Right lung (tissue), 5 donors: ENCODE data around the gene CARS1. TPM values are rescaled to one million over a fixed set of nuclear protein-coding genes. Genes with fewer than 3 reads are reported as not detected.
A peak's percentile ranks its signal among the peaks of the same experiment; 100 is the strongest.

Source experiments
- DNase-seq, 2 donors: peaks; one replicate each; pipeline ENCODE4 v3.0.0-alpha.2; 2013
- polyA plus RNA-seq, 5 donors: library from polyadenylated mRNA; unstranded; fragments of 120-200 nt; gene quantifications; one replicate each; pipeline versions ENCODE4 v1.2.1 to v1.2.3, GENCODE V29; 2013; ENCODE audit warnings: inconsistent platforms in 1 of 5, low replicate concordance in 1 of 5; ENCODE audit not compliant: insufficient read length in 5 of 5, insufficient read depth in 1 of 5

CARS1 gene
- polyA plus RNA-seq, 5 donors = 28.4 to 33.0 (median 32.2) TPM

DNA sequence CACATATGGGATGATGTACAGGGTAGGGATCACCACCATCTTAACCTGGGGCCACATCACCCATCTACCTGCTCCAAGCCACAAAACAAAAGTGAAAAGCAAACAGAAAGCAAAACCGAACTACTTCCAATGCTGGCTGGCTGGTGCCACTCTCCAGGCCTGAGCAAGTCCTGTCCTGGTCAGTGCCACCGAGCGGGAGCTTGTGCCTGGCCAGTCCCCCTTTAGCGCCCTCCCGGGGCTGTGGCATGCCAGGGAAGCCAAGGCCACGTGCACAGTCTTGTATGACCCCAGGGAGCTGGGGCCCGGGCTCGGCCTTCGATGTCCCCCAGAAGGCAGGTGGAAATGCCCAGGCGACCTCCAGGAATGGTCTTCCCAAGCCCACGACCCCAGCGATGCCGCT, 47.2 kb downstream of the CARS1 start:
- no peak for DNase-seq

DNA sequence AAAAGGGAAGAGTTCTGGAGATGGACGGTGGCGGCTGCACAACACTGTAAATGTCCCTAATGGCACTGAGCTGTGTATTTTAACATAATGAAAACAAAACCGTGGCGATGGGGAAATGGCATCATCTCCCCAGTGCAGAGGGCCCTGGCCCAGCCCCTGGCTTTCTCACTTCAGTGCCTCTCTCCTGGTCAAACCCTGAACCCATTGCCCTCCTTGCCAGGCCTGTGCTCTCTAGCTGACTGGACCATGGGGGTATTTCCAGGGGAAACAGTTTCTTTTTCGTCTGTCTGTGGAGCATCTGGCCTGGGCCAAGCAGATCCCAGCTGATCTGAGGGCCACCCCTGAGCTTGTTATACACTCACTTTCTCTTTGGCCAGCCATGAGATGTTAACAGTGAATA, 47.7 kb downstream of the CARS1 start:
- DNase-seq = no peak

DNA sequence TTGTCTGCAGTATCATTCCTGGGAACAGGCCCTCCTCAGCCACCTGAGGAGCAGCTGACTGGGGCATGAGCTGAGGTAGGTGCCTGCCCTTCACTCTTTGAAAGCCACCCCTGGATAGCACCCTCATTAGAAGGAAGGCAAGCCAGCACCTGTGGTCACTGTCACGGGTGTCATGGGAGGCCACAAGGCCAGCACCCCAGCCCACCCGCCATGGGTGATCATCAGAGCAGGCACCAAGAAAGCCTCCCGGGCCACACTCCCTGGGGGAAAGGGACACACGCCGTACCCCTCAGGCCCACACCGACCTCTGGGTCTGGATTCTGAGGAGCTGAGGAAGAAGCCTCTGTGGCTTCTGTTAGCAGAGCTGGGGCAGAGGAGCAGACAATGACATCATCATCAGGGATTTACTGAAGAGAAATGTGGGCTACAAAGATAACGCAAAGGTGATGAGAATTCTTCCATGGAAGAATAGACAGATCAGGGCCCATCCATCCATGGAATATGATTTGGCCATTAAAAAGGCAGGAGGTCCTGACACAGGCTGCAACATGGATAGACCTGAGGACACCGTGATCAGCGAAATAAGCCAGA, 48.4 kb downstream of the CARS1 start:
- no peak for DNase-seq

DNA sequence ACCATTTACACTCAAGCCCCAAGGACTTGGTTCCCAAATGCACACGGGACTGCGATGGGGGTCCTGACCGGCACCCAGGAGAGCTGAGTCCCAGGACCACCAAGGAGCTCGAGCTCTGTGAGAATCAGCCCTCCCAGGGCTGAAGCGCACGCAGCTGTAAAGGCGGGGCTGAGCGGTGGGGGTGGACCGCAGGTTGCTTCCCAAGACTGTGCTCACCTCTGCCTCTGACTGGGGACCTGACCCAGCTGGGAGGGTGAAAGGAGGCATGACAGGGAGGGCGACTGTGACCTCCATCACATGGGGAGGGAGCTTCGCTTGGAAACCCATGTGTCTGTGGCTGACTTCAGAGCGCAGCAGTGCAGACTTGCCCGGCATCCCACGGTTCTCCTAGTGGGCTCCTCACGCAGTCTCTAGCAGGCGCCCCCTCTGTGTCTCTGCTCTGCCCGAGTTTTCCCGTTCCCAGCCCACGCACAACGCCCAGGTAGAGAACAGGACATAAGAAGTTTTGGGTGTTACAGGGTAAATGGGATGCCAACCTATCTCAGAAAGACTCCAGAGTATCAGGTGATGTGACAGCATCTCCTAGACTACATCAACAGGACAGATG, 49.7 kb downstream of the CARS1 start:
- DNase-seq = no peak

DNA sequence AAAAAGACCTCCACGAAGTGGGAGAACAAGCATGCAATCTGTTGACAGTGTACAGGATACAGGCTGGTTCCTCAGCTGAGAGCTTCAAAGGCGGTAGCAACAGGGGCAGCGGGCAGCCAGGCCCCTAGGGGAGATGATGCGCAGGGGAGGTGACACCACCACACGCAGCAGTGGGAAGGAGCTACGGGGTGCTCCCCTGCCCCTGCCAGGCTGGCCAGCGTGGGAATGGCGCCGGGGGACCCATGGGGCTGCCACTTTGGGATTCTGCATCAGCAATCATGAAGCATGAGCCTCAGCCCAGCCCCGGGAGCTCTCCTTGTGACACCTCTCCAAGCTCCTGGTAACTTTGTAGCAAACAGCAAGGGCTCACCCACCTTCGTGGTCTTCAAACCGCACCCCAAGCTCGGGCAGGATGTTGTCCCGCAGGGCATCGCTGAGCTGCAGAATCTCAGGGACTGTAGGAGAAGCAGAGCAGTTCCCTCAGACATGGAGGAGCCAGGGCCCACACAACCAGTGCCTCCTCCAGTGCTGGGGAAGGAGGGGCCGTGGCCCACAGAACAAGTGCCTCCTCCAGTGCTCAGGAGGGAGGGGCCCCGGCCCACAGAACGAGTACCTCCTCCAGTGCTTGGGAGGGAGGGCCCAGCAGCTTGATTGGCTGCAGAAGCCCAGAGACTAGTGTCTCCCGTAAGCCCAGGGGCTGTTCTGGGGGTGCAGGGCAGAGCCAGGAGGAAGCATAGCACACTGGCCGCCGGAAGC, 50.5 kb downstream of the CARS1 start:
- no peak for DNase-seq

DNA sequence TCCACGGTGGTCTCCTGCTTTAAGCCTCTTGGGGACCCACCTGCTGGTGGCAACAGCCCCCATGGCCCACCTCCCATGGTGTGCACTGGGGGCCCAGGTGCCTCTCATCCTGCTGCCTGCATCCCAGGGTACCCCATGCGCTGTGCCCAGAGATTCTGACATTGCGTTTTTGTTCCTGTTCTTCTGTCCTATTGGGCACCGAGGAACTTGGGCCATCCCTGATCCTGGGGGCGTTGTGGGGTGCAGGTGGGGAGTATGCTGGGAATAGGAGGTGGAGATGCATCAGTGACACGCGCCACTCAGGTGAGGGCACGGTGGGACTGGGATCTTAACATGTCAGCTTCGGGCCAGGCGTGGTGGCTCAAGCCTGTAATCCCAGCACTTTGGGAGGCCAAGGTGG, 52.7 kb downstream of the CARS1 start:
- DNase-seq = no peak

DNA sequence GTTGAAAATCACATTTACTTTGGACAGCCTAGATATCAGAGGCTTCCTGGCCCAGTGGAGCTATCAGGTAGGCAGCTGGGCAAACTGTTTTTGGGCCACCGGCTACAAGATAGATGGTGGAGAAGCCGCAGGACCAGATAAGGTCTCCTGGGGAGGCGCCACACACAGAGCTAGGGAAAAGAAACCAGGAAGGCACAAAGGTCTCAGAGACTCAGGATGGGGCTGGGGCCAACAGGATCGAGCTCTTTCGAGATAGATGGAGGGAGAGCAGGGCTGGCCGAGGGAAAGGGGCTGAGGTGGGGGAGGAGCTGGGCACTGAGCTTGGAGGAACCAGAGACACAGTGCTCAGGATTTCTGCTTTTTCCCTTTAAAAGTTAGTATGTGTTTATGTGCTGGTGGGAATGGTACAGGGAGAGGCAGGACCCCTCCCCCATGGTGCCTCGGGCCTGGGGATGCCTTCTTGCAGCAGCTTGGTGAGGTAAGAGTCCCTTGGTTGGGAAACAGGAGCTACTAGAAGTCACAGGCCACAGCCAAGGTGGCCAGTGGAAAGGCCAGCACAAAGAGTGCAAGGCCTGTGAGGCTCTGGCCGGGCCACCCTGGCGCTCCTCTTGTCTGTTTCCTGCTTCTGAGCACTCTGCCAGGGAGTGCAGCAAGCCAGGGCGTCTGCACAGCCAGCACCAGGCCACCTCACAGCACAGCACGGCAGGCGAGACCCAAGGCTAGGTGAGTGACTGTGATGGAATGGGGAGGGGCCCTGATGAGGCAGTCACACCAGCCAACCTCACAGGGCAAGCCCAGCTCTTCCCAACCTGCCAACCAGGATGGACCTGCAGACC, 53.6 kb downstream of the CARS1 start:
- no peak for DNase-seq

DNA sequence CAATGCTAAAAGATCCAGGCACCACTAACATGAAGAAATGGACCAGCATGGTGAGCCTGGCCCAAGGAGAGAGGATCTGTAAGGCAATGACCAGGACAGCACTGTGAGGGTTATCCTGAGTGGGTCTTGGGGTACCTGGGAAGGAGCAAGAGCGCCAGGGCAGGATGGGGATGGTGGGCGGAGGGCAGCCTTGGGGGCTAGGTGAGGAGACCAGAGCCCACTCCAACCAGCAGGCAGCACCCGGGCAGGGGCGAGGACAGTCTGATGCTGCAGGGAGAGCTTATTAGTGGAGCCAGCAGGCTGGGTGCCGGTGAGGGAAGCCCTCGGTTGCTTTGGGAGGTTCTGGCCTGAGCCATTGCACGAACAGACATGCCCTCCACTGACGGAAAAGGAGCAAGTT, 54.4 kb downstream of the CARS1 start:
- DNase-seq = no peak

DNA sequence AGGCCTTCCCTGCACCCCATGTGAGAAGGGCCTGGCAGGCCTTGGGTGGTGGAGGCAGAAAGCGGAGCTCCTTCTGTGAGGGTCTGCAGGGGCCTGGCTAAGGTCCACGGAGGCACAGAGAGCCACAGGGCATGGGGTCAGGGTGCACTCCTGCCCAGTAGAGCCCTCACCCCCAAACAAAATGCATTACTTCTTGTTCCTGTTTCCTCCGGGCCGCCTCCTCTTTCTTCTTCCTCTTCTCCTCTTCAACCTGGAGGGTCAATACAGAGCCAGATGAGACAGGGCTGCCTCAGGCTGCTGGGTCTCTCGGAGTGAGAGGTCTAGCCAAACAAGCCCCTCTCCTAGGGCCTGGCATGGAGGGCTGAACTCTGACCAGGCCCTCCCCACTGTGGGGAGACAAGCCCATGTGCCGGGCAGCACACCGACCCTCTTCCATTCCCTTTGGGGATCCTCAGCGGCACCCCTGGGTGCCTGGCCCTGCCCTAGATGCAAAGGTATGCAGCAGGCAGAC, 54.8 kb downstream of the CARS1 start:
- DNase-seq = no peak

DNA sequence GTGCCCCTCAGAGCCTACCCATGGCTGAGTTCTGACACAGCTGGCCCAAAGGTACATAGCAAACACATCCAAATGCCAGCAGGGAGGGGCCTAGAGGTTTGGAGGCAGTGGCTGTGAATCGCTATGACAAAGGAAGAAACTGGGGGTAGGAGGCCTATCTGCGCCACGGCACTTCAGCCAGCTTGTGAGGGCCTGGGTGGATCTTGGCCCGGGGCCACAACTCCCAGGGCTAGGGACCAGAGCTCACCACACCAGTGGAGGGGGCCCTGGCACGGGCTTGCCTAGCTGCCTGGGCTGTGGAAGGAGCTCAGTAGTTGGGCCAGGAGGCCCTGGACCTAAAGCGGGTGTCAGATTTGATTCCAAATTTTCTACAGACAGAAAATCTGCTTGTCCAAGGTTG, 55.7 kb downstream of the CARS1 start:
- no peak for DNase-seq

DNA sequence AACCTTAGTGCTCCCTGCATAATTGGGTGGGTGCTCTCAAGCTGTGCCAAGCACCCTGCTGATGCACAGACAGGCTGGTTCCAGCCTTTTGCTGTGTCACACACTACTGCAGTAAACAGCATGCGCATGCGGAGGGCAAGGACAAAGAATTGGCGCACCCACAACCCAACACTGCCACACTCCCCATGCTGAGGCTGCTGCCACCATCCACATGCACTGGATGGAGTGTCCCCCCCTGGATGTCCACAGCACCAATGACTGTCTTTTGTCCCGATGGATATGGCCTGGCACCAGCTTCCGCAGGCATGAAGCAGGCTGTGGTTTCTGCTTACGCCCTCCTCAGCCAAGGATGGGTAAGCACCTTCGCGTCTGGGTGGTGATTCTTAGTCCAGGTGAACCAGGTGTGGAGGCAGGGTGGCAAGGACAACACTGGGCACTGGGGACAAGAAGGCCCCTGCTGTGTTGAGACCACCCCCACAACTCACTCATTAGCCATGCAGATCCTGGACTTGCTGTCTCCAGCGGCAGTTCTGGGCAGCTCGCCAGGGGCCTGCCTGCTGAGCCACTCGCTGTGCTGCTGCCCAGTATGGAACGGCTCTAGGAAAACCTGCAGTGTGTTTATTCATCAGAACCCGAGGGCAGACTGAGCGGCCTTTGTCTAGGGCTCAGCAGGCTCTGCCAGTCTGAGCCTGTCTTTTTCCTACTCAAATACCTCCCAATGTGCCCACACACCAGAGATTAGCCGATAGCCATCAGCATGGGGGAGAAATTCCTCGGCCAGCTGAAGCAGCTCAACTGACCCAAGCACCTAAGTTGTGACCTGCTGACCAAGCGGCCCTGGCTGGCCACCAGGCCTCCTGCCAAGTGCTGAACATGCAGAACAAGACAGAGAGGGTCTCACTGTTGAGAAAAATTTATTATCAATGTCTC, 56.9 kb downstream of the CARS1 start:
- peak; percentile 64 to 69 for DNase-seq

DNA sequence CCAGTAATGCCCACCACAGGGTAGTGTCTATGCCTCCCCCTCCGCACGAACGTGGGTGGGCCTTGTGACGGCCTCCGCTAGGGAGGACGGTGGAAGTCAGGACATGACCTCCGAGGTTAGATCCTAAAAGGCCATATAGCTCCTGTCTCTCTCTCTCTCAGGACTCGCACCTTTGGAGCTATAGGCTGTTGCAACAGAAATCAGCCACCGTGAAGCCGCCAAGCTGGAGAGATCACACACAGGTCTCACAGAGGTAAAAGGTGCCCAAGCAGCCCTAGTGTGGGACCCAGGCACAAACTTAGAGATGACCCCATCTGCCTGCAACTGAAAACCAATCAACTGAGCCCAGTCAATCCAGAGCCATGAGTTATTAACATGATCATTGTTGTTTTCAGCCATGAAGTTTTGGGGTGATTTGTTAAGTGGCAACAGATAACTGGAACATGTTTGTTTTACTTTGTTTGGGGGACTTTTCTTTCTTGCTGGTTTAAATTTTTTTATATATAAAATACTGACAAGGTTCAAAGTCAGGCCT, 57.7 kb downstream of the CARS1 start:
- DNase-seq = no peak

DNA sequence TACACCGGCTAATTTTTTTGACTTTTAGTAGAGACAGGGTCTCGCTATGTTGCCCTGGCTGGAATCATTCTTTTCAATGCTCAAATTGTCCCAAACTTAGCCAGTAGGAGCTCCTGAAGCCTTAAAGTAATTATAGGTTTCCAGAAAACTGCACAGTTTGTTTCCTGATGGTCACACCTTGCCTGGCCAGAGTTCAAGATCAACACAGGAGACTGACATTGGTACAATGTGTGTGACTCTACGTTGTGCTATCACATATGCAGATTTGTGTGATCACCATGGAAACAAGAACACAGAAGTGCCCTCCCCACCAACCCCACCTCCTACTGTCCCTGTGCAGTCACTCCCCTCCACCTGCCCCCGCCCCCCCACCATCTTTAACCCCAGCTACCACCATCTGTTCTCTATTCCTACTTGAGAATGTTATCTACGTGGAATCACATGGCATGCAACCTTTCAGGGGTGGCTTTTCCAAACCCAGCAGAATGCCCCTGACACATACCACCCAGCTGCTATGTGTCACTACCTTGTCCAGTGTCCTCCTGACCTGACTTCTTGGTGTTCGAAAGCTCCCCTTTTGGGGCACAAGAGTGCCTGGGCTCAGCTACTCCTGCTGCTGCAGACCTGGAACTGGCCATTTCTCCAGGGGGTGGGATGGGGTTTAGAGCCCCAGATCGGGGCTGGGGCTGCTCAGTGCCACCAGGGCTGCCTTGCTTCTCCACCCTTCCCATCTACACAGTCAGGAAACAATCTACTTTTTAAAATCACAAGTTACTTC, 59.0 kb downstream of the CARS1 start:
- no peak for DNase-seq

DNA sequence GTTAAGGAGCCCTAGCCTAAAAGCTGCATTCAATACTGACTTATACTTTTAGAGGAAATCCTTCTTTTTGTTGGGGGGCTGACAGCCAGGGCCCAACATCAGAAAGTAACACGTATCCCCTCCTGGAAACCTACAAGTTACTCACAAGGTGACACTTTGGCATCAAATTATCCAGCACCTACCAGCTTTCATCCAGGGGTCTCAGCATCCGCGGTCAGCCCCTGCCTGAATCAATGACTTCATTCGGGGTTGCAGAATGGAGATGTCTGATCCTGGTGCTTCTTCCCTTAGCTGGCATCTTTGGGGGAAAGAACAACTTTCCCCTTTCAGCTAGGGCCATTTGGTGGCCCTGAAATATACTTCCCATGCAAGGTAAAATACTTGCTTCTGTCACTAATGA, 59.8 kb downstream of the CARS1 start:
- no peak for DNase-seq

DNA sequence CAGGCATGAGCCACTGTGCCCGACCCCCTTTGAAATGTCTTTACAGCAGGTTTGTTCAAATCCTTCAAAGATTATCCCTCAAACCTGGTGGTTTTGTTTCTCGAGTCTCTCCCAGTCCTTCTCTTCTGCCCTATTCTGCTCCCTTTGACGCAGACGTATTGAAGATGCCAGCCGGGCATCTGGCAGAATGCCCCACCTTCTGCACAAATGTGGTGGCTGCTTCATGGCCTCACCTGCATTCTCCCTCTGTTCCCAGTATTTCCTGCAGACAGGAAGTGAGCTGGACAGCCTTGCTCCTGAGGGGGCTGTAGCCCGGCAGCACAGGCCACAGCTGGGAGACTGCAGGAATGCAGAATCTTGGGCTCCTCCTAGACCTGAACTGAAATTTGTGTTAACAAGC, 60.2 kb downstream of the CARS1 start:
- DNase-seq = no peak

DNA sequence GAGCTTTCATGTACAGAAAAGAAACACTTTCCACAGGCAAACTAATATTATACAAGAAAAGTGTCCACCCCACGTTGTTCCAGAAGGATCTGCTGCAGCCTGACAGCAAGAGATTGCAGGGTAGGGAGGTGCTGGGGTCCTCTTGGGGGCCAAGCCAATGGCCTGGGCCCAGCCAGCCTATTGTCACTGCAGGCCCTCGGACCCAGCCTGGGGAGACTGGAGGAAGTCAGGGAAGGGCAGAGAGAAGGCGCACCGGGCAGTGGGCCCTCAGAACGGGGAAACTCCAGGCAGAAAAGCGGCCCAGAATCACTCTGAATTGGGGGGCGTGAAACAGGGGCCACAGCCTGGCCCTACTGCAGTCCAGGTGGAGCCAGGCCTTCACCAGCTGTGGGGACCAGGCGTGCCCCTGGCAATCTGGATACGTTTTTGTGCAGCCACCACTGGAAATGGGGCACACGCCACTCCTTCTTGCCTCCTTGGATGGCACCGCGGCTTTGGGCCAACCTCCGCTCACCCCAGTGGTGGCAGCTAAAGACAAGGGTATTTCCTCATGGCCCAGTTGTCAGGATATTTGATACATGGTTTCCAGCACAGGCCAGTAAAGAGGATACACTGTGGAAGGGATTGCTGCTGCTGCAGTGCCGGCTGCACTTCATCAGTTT, 61.2 kb downstream of the CARS1 start:
- DNase-seq = no peak

DNA sequence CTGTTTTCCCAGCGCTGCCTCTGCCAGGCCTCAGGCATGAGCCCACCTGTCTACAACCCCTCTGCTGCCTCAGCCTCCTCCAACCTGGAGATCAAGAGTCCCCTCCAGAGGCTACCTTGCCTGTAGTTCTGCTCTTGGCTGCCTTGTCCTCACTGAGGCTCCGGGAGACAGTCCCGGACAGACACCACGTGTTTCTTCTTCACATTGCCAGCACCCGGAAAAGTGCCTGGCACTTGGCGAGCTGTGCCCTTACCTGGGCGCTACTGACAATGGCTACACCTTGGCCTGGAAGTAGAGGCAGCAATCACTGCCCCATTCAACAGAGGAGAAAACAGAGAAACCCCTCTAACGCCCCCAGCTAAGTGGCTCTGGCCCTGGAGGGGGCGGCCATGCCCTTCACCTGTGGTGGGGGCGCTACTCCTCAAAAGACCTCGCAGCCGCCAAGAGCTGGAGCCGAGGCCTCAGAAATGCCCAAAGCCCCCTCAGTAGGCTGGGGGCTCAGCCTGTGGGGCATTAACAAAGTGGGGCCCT, 62.1 kb downstream of the CARS1 start:
- no peak for DNase-seq

DNA sequence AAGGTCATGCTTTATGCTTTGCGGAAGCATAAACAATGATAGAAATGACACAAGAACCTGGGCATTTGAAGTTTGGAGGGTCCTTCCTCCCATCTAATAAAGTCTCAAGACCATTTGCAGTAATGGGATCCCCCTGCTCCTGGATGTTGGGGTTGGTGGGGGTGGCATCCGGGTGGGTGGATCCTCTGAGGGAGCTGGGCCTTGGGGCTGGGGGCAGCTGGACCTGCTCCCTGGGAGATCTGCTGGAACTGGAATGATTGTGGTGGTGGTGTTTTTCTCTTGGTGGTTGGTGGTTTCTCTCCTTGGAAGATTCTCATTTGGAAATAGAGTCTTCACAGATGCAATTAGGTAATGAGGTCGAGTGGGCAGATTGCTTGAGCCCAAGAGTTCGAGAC, 62.9 kb downstream of the CARS1 start:
- no peak for DNase-seq

DNA sequence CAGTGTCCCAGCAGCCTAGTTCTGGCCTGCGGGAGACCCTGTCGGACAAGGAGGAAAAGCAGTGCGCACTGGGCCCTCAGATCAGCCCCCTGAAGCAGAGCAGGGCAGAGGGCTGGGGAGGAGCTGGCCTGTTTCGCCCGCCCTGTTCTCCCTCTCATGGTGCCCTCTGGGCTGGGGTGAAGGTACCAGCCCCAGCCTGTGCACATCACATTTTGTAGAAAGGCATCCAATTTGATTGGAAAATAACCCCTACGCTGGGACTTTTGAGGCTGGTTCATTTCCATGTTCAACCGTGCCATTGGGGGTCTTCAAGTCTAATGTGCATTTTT, 64.3 kb downstream of the CARS1 start:
- DNase-seq = no peak
